T-helper 1 cell (primary cell): ENCODE results near the gene AGL.
"Not testable (repeated sequence)": the region's sequence is repeated elsewhere in the genome, so short reads cannot be mapped to it uniquely, and the experiment has no call there.

Experiments
- DNase-seq, 5 donors: peaks; one replicate each; pipeline ENCODE4 v3.0.0-alpha.2; 2012 to 2020

The AGL gene

GRCh38 chr1:99851850-99852454 lies 1.8 kb downstream of the AGL start:
- no peak for DNase-seq

- DNase-seq = no peak
Observed at GRCh38 chr1:99852648-99853047, 2.5 kb downstream of the AGL start.

GRCh38 chr1:99855914-99856450 lies 5.8 kb downstream of the AGL start:
- DNase-seq = no peak

- not testable (repeated sequence) for DNase-seq
Observed at GRCh38 chr1:99857041-99857440, 6.9 kb downstream of the AGL start.

- no peak for DNase-seq
Observed at GRCh38 chr1:99858286-99858685, 8.1 kb downstream of the AGL start.

GRCh38 chr1:99858881-99859280 lies 8.7 kb downstream of the AGL start:
- DNase-seq = no peak

GRCh38 chr1:99860703-99861102 lies 10.5 kb downstream of the AGL start:
- DNase-seq = no peak

GRCh38 chr1:99867682-99868081 lies 17.5 kb downstream of the AGL start:
- no peak for DNase-seq

GRCh38 chr1:99869304-99869703 lies 19.1 kb downstream of the AGL start:
- DNase-seq = no peak

- DNase-seq = no peak
Observed at GRCh38 chr1:99869723-99870122, 19.6 kb downstream of the AGL start.

GRCh38 chr1:99872063-99872462 lies 21.9 kb downstream of the AGL start:
- no peak for DNase-seq

GRCh38 chr1:99877568-99877967 lies 27.4 kb downstream of the AGL start:
- no peak for DNase-seq

GRCh38 chr1:99886179-99886578 lies 36.0 kb downstream of the AGL start:
- DNase-seq = no peak

GRCh38 chr1:99886841-99887240 lies 36.7 kb downstream of the AGL start:
- DNase-seq = no peak

GRCh38 chr1:99887890-99888289 lies 37.7 kb downstream of the AGL start:
- DNase-seq = no peak

GRCh38 chr1:99891997-99892396 lies 41.8 kb downstream of the AGL start:
- DNase-seq = no peak

- not testable (repeated sequence) for DNase-seq
Observed at GRCh38 chr1:99903278-99903677, 53.1 kb downstream of the AGL start.

- DNase-seq = no peak
Observed at GRCh38 chr1:99906535-99906934, 56.4 kb downstream of the AGL start.

- no peak for DNase-seq
Observed at GRCh38 chr1:99917214-99917613, 67.1 kb downstream of the AGL start.

GRCh38 chr1:99919220-99919619 lies 69.1 kb downstream of the AGL start:
- no peak for DNase-seq

- DNase-seq = no peak
Observed at GRCh38 chr1:99934801-99935200, 84.6 kb downstream of the AGL start.

GRCh38 chr1:99935534-99935933 lies 85.4 kb downstream of the AGL start:
- DNase-seq = no peak

- DNase-seq = no peak
Observed at GRCh38 chr1:99936071-99936470, 85.9 kb downstream of the AGL start.

GRCh38 chr1:99942723-99943122 lies 92.6 kb downstream of the AGL start:
- no peak for DNase-seq

- DNase-seq = no peak
Observed at GRCh38 chr1:99943223-99943794, 93.1 kb downstream of the AGL start.
